Neural crest cell (in vitro differentiated cells): Measurements from ENCODE around the gene PSMD14. TPM values are rescaled to one million over a fixed set of nuclear protein-coding genes. Genes with fewer than 3 reads are reported as not detected.
A peak's percentile ranks its signal among the peaks of the same experiment; 100 is the strongest.
"Not testable (repeated sequence)": the region's sequence is repeated elsewhere in the genome, so short reads cannot be mapped to it uniquely, and the experiment has no call there.

Source experiments
- DNase-seq: peaks from one replicate; pipeline ENCODE4 v3.0.0; 2021; ENCODE audit warnings: low read depth, mixed read lengths, low spot score
- H3K27ac Mint-ChIP-seq: one replicate; pipeline ENCODE4 v1.8.0; 2021; ENCODE audit warnings: mild to moderate bottlenecking, mixed read lengths; ENCODE audit not compliant: unreplicated experiment
- H3K27me3 Mint-ChIP-seq: 2 replicates; pipeline ENCODE4 v1.8.0; 2021; ENCODE audit warnings: low read depth, mild to moderate bottlenecking, mixed read lengths
- H3K36me3 Mint-ChIP-seq: 2 replicates; pipeline ENCODE4 v1.8.0; 2021; ENCODE audit warnings: low read depth, mild to moderate bottlenecking, mixed read lengths
- H3K4me1 Mint-ChIP-seq: 2 replicates; pipeline ENCODE4 v1.8.0; 2021; ENCODE audit warnings: mixed read lengths
- H3K4me3 Mint-ChIP-seq: one replicate; pipeline ENCODE4 v1.8.0; 2021; ENCODE audit warnings: mild to moderate bottlenecking, mixed read lengths
- H3K9me3 Mint-ChIP-seq: 2 replicates; pipeline ENCODE4 v1.8.0; 2021; ENCODE audit warnings: mixed read lengths
- CTCF ChIP-seq: fragments of 200-600 bp; sonication (generic); conservative IDR thresholded peaks from 2 replicates; pipeline ENCODE4 v1.5.0; 2021; ENCODE audit warnings: antibody characterized with exemption, mild to moderate bottlenecking
- total RNA-seq: library from RNA; stranded (reverse); gene quantifications from 2 replicates; pipeline ENCODE4 v1.2.1, GENCODE V29; 2021

PSMD14 gene
- total RNA-seq, 1 donor from 2014 or later = 82.4 TPM

DNA sequence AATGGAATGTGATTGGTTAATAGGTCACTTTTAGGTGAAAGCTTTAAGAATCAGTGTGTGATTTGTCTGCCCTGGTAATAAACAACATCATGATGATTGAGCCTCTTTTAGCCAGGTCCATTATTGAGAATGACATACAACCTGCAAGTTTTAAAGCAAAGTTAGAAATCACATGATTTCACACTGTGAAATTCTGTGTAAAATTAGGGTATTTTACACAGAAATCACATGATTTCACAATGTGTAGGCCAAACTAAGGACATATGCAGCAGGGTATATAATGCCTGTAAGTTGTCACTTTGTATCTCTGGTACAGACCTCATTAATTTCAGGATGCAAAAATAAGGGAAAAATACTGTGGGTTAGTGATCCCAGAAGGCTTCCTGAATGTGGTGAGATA is 16.7 kb downstream of the PSMD14 start:
- TF ChIP-seq CTCF = no peak
- peaks cover 23% of the 10 kb centered on the region for H3K36me3 Mint-ChIP-seq
- H3K4me1 Mint-ChIP-seq = no peaks in the 10 kb centered on the region
- no peak overlapping the region for H3K27ac Mint-ChIP-seq
- no peaks in the 10 kb centered on the region for H3K27me3 Mint-ChIP-seq
- no peaks in the 10 kb centered on the region for H3K9me3 Mint-ChIP-seq
- no peak for DNase-seq
- no peak overlapping the region for H3K4me3 Mint-ChIP-seq

- H3K4me1 Mint-ChIP-seq = no peaks in the 10 kb centered on the region
- no peaks in the 10 kb centered on the region for H3K27me3 Mint-ChIP-seq
Measured at GRCh38 chr2:161327582-161327981, 19.4 kb downstream of the PSMD14 start.

GRCh38 chr2:161332371-161332967 is 24.2 kb downstream of the PSMD14 start:
- H3K27me3 Mint-ChIP-seq = no peaks in the 10 kb centered on the region
- no peak overlapping the region for H3K27ac Mint-ChIP-seq
- no peak for TF ChIP-seq CTCF

More at GRCh38 chr2:161327582-161327981, 19.4 kb downstream of the PSMD14 start:
- Mint-ChIP-seq H3K36me3 (peaks cover 20% of the 10 kb centered on the region), H3K4me3 (no peak overlapping the region), H3K9me3 (no peaks in the 10 kb centered on the region), H3K27ac (peak overlapping the region; percentile 22)
- no peak for DNase-seq
- no peak for TF ChIP-seq CTCF

DNA sequence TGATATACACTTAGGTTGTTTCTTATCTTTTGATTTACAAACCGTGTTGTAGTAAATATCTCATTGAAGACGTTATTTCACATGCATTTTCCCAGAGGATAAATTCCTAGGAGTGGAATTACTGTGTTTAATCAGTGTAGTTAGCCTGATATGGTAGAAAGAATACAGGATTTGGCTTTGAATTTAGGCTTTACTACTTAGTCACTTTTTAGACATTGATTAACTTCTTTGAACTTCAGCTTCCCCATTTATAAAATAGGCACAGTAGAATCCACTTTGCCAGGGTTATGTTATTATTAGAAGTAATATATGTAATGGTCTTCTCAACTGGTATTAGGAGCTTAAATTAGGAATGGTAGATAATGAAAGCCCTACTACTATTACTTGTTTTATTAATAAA is 27.4 kb downstream of the PSMD14 start:
- H3K27me3 Mint-ChIP-seq = no peaks in the 10 kb centered on the region
- no peak for DNase-seq
- H3K9me3 Mint-ChIP-seq = no peaks in the 10 kb centered on the region
- peaks cover 7% of the 10 kb centered on the region for H3K4me1 Mint-ChIP-seq
- no peak overlapping the region for H3K27ac Mint-ChIP-seq
- H3K4me3 Mint-ChIP-seq = no peak overlapping the region
- peaks cover 8% of the 10 kb centered on the region for H3K36me3 Mint-ChIP-seq
- TF ChIP-seq CTCF = no peak

More at GRCh38 chr2:161332371-161332967, 24.2 kb downstream of the PSMD14 start:
- Mint-ChIP-seq H3K4me1 (peaks cover 7% of the 10 kb centered on the region), H3K9me3 (no peaks in the 10 kb centered on the region), H3K4me3 (no peak overlapping the region), H3K36me3 (peaks cover 6% of the 10 kb centered on the region)
- no peak for DNase-seq

- no peak for DNase-seq
- TF ChIP-seq CTCF = no peak
- peaks cover 7% of the 10 kb centered on the region for H3K4me1 Mint-ChIP-seq
- no peak overlapping the region for H3K27ac Mint-ChIP-seq
- peaks cover 5% of the 10 kb centered on the region for H3K9me3 Mint-ChIP-seq
- no peaks in the 10 kb centered on the region for H3K27me3 Mint-ChIP-seq
- H3K4me3 Mint-ChIP-seq = no peak overlapping the region
- peaks cover 13% of the 10 kb centered on the region for H3K36me3 Mint-ChIP-seq
Measured at GRCh38 chr2:161337247-161337646, 29.0 kb downstream of the PSMD14 start.

- H3K9me3 Mint-ChIP-seq = peaks cover 11% of the 10 kb centered on the region
- peaks cover 22% of the 10 kb centered on the region for H3K36me3 Mint-ChIP-seq
- not testable (repeated sequence) for H3K4me3 Mint-ChIP-seq, DNase-seq, H3K27me3 Mint-ChIP-seq, H3K27ac Mint-ChIP-seq, H3K4me1 Mint-ChIP-seq
Measured at GRCh38 chr2:161339532-161339931, 31.3 kb downstream of the PSMD14 start.

DNA sequence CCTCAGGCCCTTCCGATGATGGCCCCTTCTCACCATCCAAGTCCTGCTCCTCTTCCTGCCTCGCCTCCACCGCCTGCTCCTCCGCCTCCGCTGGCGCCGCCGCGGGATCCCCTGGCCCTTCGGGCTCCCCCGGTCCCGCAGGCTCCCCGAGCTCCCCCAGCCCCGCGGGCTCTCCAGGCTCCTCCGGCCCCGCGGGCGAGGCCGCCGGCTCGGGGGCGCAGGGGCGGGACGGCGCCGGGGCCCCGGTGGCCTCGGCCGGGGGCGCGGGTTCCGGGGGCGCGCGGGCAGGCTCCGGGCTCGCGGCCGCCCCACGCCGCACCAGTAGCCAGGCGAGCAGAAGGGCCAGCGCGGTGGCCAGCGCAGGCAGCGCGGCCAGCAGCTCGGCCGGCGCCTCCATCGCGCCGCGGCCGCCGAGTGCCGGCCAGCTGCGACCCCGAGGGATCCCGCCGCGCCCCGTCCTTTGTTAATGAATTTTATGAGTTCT is 32.7 kb downstream of the PSMD14 start:
- not testable (repeated sequence) for H3K4me1 Mint-ChIP-seq, H3K27ac Mint-ChIP-seq, H3K27me3 Mint-ChIP-seq, H3K4me3 Mint-ChIP-seq, DNase-seq
- peaks cover 26% of the 10 kb centered on the region for H3K36me3 Mint-ChIP-seq
- H3K9me3 Mint-ChIP-seq = peaks cover 11% of the 10 kb centered on the region
